Measurements from ENCODE around the gene LIN7A.

Gene LIN7A

GRCh38 chr12:80860206-80860605 lies 77.5 kb downstream of the LIN7A start:
- H3K9me2 ChIP-seq (replicated peaks; ENCODE audit: low read depth, low read length), result no peaks in the 10 kb centered on the region
- H4K20me1 ChIP-seq (ENCODE audit: insufficient read depth, low read length, poor library complexity, severe bottlenecking), result no peaks in the 10 kb centered on the region
- no peaks in the 10 kb centered on the region for H3F3A ChIP-seq (ENCODE audit: low read depth)
- no peaks in the 10 kb centered on the region for H3K27me3 ChIP-seq (ENCODE audit: insufficient read depth, low read length, poor library complexity, severe bottlenecking)
- no peaks in the 10 kb centered on the region for H3K4me1 ChIP-seq (ENCODE audit: insufficient read depth, low read length, poor library complexity, severe bottlenecking)
- H3K4me3 ChIP-seq (ENCODE audit: low read length, poor library complexity, severe bottlenecking), result no peak overlapping the region
- no peaks in the 10 kb centered on the region for H3K9me3 ChIP-seq (ENCODE audit: insufficient read depth, low read depth, low read length)
- H3K4me2 ChIP-seq (ENCODE audit: low read depth, low read length, poor library complexity, severe bottlenecking), result no peak overlapping the region
- H3K79me2 ChIP-seq (ENCODE audit: insufficient read depth, low read length), result no peaks in the 10 kb centered on the region
- TF ChIP-seq CTCF (conservative IDR thresholded peaks at IDR 0.05; ENCODE audit: low read length), result no peak
- TF ChIP-seq EZH2phosphoT487 (IDR thresholded peaks at IDR 0.05; ENCODE audit: borderline replicate concordance), result no peak
- no peak overlapping the region for H2AFZ ChIP-seq (ENCODE audit: low read length)
- H3K9ac ChIP-seq (ENCODE audit: low read depth, low read length, poor library complexity, severe bottlenecking), result no peak overlapping the region
- H3K36me3 ChIP-seq (ENCODE audit: insufficient read depth, low read length), result no peaks in the 10 kb centered on the region

- H3K36me3 ChIP-seq (ENCODE audit: insufficient read depth, low read length), result no peaks in the 10 kb centered on the region
- H3K79me2 ChIP-seq (ENCODE audit: insufficient read depth, low read length), result no peaks in the 10 kb centered on the region
- no peak overlapping the region for H2AFZ ChIP-seq (ENCODE audit: low read length)
- no peak overlapping the region for H3K4me3 ChIP-seq (ENCODE audit: low read length, poor library complexity, severe bottlenecking)
- no peaks in the 10 kb centered on the region for H3K27me3 ChIP-seq (ENCODE audit: insufficient read depth, low read length, poor library complexity, severe bottlenecking)
- no peaks in the 10 kb centered on the region for H4K20me1 ChIP-seq (ENCODE audit: insufficient read depth, low read length, poor library complexity, severe bottlenecking)
- H3K9ac ChIP-seq (ENCODE audit: low read depth, low read length, poor library complexity, severe bottlenecking), result no peak overlapping the region
- H3F3A ChIP-seq (ENCODE audit: low read depth), result no peaks in the 10 kb centered on the region
- no peak for TF ChIP-seq CTCF (conservative IDR thresholded peaks at IDR 0.05; ENCODE audit: low read length)
- TF ChIP-seq EZH2phosphoT487 (IDR thresholded peaks at IDR 0.05; ENCODE audit: borderline replicate concordance), result no peak
- no peaks in the 10 kb centered on the region for H3K4me1 ChIP-seq (ENCODE audit: insufficient read depth, low read length, poor library complexity, severe bottlenecking)
- H3K9me2 ChIP-seq (replicated peaks; ENCODE audit: low read depth, low read length), result no peaks in the 10 kb centered on the region
- no peak overlapping the region for H3K4me2 ChIP-seq (ENCODE audit: low read depth, low read length, poor library complexity, severe bottlenecking)
- H3K9me3 ChIP-seq (ENCODE audit: insufficient read depth, low read depth, low read length), result no peaks in the 10 kb centered on the region
These were observed 79.4 kb downstream of the LIN7A start for GRCh38 chr12:80858356-80858755.

GRCh38 chr12:80857311-80857710 lies 80.4 kb downstream of the LIN7A start:
- Histone ChIP-seq H3K4me2 (ENCODE audit: low read depth, low read length, poor library complexity, severe bottlenecking) (no peak overlapping the region), H3F3A (ENCODE audit: low read depth) (no peaks in the 10 kb centered on the region), H3K27me3 (ENCODE audit: insufficient read depth, low read length, poor library complexity, severe bottlenecking) (no peaks in the 10 kb centered on the region), H3K9me3 (ENCODE audit: insufficient read depth, low read depth, low read length) (no peaks in the 10 kb centered on the region), H4K20me1 (ENCODE audit: insufficient read depth, low read length, poor library complexity, severe bottlenecking) (no peaks in the 10 kb centered on the region), H3K9ac (ENCODE audit: low read depth, low read length, poor library complexity, severe bottlenecking) (no peak overlapping the region), H3K9me2 (replicated peaks; ENCODE audit: low read depth, low read length) (no peaks in the 10 kb centered on the region), H3K36me3 (ENCODE audit: insufficient read depth, low read length) (no peaks in the 10 kb centered on the region), H3K79me2 (ENCODE audit: insufficient read depth, low read length) (no peaks in the 10 kb centered on the region), H2AFZ (ENCODE audit: low read length) (no peak overlapping the region), H3K4me3 (ENCODE audit: low read length, poor library complexity, severe bottlenecking) (no peak overlapping the region), H3K4me1 (ENCODE audit: insufficient read depth, low read length, poor library complexity, severe bottlenecking) (no peaks in the 10 kb centered on the region)
- TF ChIP-seq EZH2phosphoT487 (IDR thresholded peaks at IDR 0.05; ENCODE audit: borderline replicate concordance), result no peak
- no peak for TF ChIP-seq CTCF (conservative IDR thresholded peaks at IDR 0.05; ENCODE audit: low read length)
